HepG2 (cell line): ENCODE data around the gene BCAS1. TPM values are rescaled to one million over a fixed set of nuclear protein-coding genes. Genes with fewer than 3 reads are reported as not detected.

Source experiments
- ATAC-seq: fragments of 200-7000 bp; cut with Tn5 transposase; 3 replicates; pipeline ENCODE4 v1.9.1; 2020; ENCODE audit warnings: mild to moderate bottlenecking, moderate library complexity
- BruUV-seq: library from RNA; stranded (reverse); fragments of 400-500 nt; replicated peaks from 2 replicates; lab custom pipeline; 2021; lab: Mats Ljungman, UMichigan
- CTCF ChIA-PET: fragments of 300-600 bp; formaldehyde crosslinking; extraction: SDS; loops from one replicate; lab custom pipeline; 2021; ENCODE audit warnings: low total read pairs, inconsistent platforms, low intra/inter-chr PET ratio; lab: Yijun Ruan, JAX
- POLR2A ChIA-PET: fragments of 350-600 bp; sonication (Branson Sonifier 250); formaldehyde crosslinking; loops from one replicate; lab custom pipeline; 2020; ENCODE audit warnings: antibody characterized with exemption, inconsistent platforms; lab: Yijun Ruan, JAX
- DNase-seq: peaks from one replicate; pipeline ENCODE4 v3.0.0-alpha.2; 2015; ENCODE audit warnings: low spot score
- FAIRE-seq: peaks from 3 replicates; lab custom pipeline; 2011; peaks lifted over from hg19 to GRCh38; lab: Jason Lieb, UNC
- H2AFZ ChIP-seq: one replicate; pipeline ENCODE4 v1.6.1; 2011; ENCODE audit warnings: low read length, inconsistent platforms
- H3K27ac ChIP-seq: fragments of 300-600 bp; 3 replicates; pipeline ENCODE4 v1.8.0; 2011; ENCODE audit warnings: mixed run types, mild to moderate bottlenecking, mixed read lengths, low read length, inconsistent platforms; ENCODE audit not compliant: insufficient read depth; ENCODE audit errors: extremely low read length
- H3K27me3 ChIP-seq, 2 experiments: fragments of 200-600 bp in 1 of 2; 2 replicates in 1 of 2; 3 replicates in 1 of 2; pipeline versions ENCODE4 v1.6.0 to v1.8.0; 2011; ENCODE audit warnings: low read length in 2 of 2, mild to moderate bottlenecking in 2 of 2, moderate library complexity in 2 of 2, inconsistent platforms in 1 of 2; ENCODE audit not compliant: insufficient read depth in 2 of 2, control insufficient read depth in 1 of 2
- H3K36me3 ChIP-seq, 2 experiments: fragments of 200-600 bp in 1 of 2; replicated peaks in 1 of 2; 2 replicates in 1 of 2; 3 replicates in 1 of 2; pipeline versions ENCODE4 v1.5.1 to v1.8.0; 2011; ENCODE audit warnings: low read length in 2 of 2, inconsistent platforms in 1 of 2; ENCODE audit not compliant: insufficient read depth in 2 of 2, control insufficient read depth in 1 of 2
- H3K4me1 ChIP-seq: 2 replicates; pipeline ENCODE4 v1.5.1; 2012; ENCODE audit warnings: low read length, inconsistent platforms; ENCODE audit not compliant: insufficient read depth
- H3K4me2 ChIP-seq: 2 replicates; pipeline ENCODE4 v1.6.0; 2011; ENCODE audit warnings: low read depth, low read length, inconsistent platforms
- H3K4me3 ChIP-seq, 3 experiments: fragments of 200-600 bp in 1 of 3; sonication (generic), shearing (Covaris generic) in 1 of 3; replicated peaks in 1 of 3; 2 replicates each; pipeline ENCODE4 v1.5.1; 2011 to 2016; ENCODE audit warnings: low read length in 3 of 3, inconsistent platforms in 2 of 3, low read depth in 2 of 3, mild to moderate bottlenecking in 2 of 3, control low read depth in 1 of 3, mixed read lengths in 1 of 3; ENCODE audit not compliant: insufficient read depth in 1 of 3
- H3K79me2 ChIP-seq: one replicate; pipeline ENCODE4 v1.6.1; 2011; ENCODE audit warnings: low read length, inconsistent platforms; ENCODE audit not compliant: insufficient read depth
- H3K9ac ChIP-seq: 2 replicates; pipeline ENCODE4 v1.6.0; 2011; ENCODE audit warnings: mild to moderate bottlenecking, low read depth, low read length, inconsistent platforms; ENCODE audit not compliant: insufficient read depth
- H3K9me3 ChIP-seq: 2 replicates; pipeline ENCODE4 v1.5.1; 2012; ENCODE audit warnings: mild to moderate bottlenecking, low read length
- H4K20me1 ChIP-seq: 2 replicates; pipeline ENCODE4 v1.6.0; 2011; ENCODE audit warnings: inconsistent platforms, mild to moderate bottlenecking, low read length, moderate library complexity; ENCODE audit not compliant: insufficient read depth
- ARHGAP35 ChIP-seq: sonication (generic); formaldehyde crosslinking; IDR thresholded peaks from 2 replicates; pipeline ENCODE4 v1.9.0; 2022; ENCODE audit warnings: mild to moderate bottlenecking, inconsistent platforms, moderate library complexity, missing genetic modification reagents, borderline replicate concordance
- BCL6 ChIP-seq: IDR thresholded peaks from 2 replicates; pipeline ENCODE4 v1.6.1; 2016; ENCODE audit warnings: missing genetic modification reagents, missing compliant biosample characterization
- EEA1 ChIP-seq: sonication (generic); formaldehyde crosslinking; IDR thresholded peaks from 2 replicates; pipeline ENCODE4 v1.5.1; 2020; ENCODE audit warnings: mild to moderate bottlenecking, missing genetic modification reagents, borderline replicate concordance
- JUND ChIP-seq: sonication (generic); formaldehyde crosslinking; IDR thresholded peaks from 2 replicates; pipeline ENCODE4 v1.8.0; 2022; ENCODE audit warnings: mild to moderate bottlenecking, missing genetic modification reagents
- KDM2A ChIP-seq: sonication (generic); formaldehyde crosslinking; IDR thresholded peaks from 2 replicates; pipeline ENCODE4 v1.4.0; 2020; ENCODE audit warnings: low read depth, missing genetic modification reagents, borderline replicate concordance
- NKX3-1 ChIP-seq: sonication (generic); formaldehyde crosslinking; IDR thresholded peaks from 2 replicates; pipeline ENCODE4 v1.5.0; 2020; ENCODE audit warnings: missing genetic modification reagents
- RELA ChIP-seq: sonication (generic); formaldehyde crosslinking; IDR thresholded peaks from 2 replicates; pipeline ENCODE4 v1.4.0; 2020; ENCODE audit warnings: missing genetic modification reagents
- RXRB ChIP-seq: IDR thresholded peaks from 2 replicates; pipeline ENCODE4 v1.6.1; 2016; ENCODE audit warnings: borderline replicate concordance, missing genetic modification reagents, missing compliant biosample characterization
- TBP ChIP-seq: sonication (generic); formaldehyde crosslinking; IDR thresholded peaks from 2 replicates; pipeline ENCODE4 v1.5.0; 2020; ENCODE audit warnings: missing genetic modification reagents
- TBX3 ChIP-seq: fragments of 450-650 bp; IDR thresholded peaks from 2 replicates; pipeline ENCODE4 v1.6.1; 2017; ENCODE audit warnings: antibody characterized with exemption, mild to moderate bottlenecking, inconsistent platforms, borderline replicate concordance
- TCF7 ChIP-seq: sonication (generic); IDR thresholded peaks from 2 replicates; pipeline ENCODE4 v1.6.1; 2016; ENCODE audit warnings: antibody characterized with exemption, low read depth
- TCF7L2 ChIP-seq: IDR thresholded peaks from 2 replicates; pipeline ENCODE4 v1.6.1; 2011; ENCODE audit warnings: mild to moderate bottlenecking, low read depth, low read length, moderate library complexity
- YEATS2 ChIP-seq: sonication (generic); formaldehyde crosslinking; IDR thresholded peaks from 2 replicates; pipeline ENCODE4 v1.4.0; 2020; ENCODE audit warnings: missing genetic modification reagents, borderline replicate concordance
- ZNF224 ChIP-seq: sonication (generic); formaldehyde crosslinking; IDR thresholded peaks from 2 replicates; pipeline ENCODE4 v1.5.0; 2020; ENCODE audit warnings: mild to moderate bottlenecking, missing genetic modification reagents
- ZNF282 ChIP-seq: fragments of 450-650 bp; IDR thresholded peaks from 2 replicates; pipeline ENCODE4 v1.6.1; 2018; ENCODE audit not compliant: partially characterized antibody
- ZSCAN20 ChIP-seq: sonication (generic); formaldehyde crosslinking; IDR thresholded peaks from 2 replicates; pipeline ENCODE4 v1.4.0; 2020; ENCODE audit warnings: missing genetic modification reagents, mild to moderate bottlenecking, borderline replicate concordance
- WGBS: methylation state at CpG from one replicate; pipeline ENCODE4 v1.1.6; 2017; ENCODE audit warnings: low lambda C conversion rate; 5-methylcytosine and 5-hydroxymethylcytosine counted together
- in situ Hi-C: cut with HindIII; loops from 2 replicates; pipeline ENCODE4 v1.10.0; 2017; ENCODE audit warnings: low pct_unique_long_range_greater_than_20kb; ENCODE audit not compliant: extremely low pct_ligation_motif_present
- intact Hi-C: fragments of 100-400 bp; cut with micrococcal nuclease; formaldehyde crosslinking; loops from one replicate; pipeline ENCODE4 v1.10.0; 2022; ENCODE audit not compliant: unreplicated experiment
- polyA plus RNA-seq, 8 experiments: library from polyadenylated mRNA; depleted of rRNA in 3 of 8; stranded (reverse) in 7 of 8; unstranded in 1 of 8; fragments of >200 nt; fragmentation: Illumina TruSeq in 4 of 8; extraction: Trizol in 4 of 8; gene quantifications; 2 replicates each; pipeline versions ENCODE4 v1.2.1 to v1.2.3, GENCODE V29; 2011 to 2016; ENCODE audit warnings: low read depth in 4 of 8, missing spikeins in 1 of 8, mixed read lengths in 1 of 8; ENCODE audit not compliant: insufficient read depth in 1 of 8
- total RNA-seq, 5 experiments: library from RNA; depleted of rRNA; stranded (reverse); fragments of >200 nt; fragmentation: Illumina TruSeq; extraction: Trizol; gene quantifications; 2 replicates each; pipeline ENCODE4 v1.2.3, GENCODE V29; 2016; ENCODE audit warnings: low read depth in 1 of 5
- TF ChIP-seq, protein P1 (sequence below): sonication (generic); formaldehyde crosslinking; IDR thresholded peaks from 2 replicates; pipeline ENCODE4 v1.4.0; 2020; ENCODE audit warnings: mild to moderate bottlenecking, missing genetic modification reagents
- TF ChIP-seq, protein P2 (sequence below): sonication (generic); formaldehyde crosslinking; IDR thresholded peaks from 2 replicates; pipeline ENCODE4 v1.5.1; 2020; ENCODE audit warnings: missing genetic modification reagents, mild to moderate bottlenecking, borderline replicate concordance

BCAS1 gene
- total and polyA plus RNA-seq, 2 of the 13 experiments (the other 11 are each of a cell fraction or from before 2014, with no cell fraction given): 0.55 to 0.91 TPM

DNA sequence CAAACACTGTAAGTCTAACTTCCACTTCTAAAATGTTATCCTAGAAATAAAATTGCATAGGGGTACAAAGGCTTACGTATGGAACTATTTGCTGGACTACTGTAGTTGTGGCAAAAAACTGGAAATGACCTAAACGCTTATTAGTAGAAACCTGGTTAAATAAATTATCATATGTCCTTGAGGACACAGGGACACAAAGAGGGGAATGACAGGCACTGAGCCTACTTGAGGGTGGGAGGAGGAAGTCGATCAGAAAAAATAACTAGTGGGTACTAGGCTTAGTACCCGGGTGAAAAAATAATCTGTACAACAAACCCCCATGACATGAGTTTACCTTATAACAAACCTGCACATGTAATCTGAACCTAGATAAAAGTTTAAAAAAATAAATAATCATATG is 28.4 kb downstream of the BCAS1 start (continued):
- TF ChIP-seq KDM2A (CRISPR knock-in tag): no peak
- no peak for TF ChIP-seq ZNF224
- no peak for TF ChIP-seq ZNF282
- TF ChIP-seq TBX3: no peak
- TF ChIP-seq BCL6 (CRISPR knock-in tag): no peak
- TF ChIP-seq TCF7: no peak
- TF ChIP-seq TBP (CRISPR knock-in tag): no peak
- TF ChIP-seq, protein P1, sequence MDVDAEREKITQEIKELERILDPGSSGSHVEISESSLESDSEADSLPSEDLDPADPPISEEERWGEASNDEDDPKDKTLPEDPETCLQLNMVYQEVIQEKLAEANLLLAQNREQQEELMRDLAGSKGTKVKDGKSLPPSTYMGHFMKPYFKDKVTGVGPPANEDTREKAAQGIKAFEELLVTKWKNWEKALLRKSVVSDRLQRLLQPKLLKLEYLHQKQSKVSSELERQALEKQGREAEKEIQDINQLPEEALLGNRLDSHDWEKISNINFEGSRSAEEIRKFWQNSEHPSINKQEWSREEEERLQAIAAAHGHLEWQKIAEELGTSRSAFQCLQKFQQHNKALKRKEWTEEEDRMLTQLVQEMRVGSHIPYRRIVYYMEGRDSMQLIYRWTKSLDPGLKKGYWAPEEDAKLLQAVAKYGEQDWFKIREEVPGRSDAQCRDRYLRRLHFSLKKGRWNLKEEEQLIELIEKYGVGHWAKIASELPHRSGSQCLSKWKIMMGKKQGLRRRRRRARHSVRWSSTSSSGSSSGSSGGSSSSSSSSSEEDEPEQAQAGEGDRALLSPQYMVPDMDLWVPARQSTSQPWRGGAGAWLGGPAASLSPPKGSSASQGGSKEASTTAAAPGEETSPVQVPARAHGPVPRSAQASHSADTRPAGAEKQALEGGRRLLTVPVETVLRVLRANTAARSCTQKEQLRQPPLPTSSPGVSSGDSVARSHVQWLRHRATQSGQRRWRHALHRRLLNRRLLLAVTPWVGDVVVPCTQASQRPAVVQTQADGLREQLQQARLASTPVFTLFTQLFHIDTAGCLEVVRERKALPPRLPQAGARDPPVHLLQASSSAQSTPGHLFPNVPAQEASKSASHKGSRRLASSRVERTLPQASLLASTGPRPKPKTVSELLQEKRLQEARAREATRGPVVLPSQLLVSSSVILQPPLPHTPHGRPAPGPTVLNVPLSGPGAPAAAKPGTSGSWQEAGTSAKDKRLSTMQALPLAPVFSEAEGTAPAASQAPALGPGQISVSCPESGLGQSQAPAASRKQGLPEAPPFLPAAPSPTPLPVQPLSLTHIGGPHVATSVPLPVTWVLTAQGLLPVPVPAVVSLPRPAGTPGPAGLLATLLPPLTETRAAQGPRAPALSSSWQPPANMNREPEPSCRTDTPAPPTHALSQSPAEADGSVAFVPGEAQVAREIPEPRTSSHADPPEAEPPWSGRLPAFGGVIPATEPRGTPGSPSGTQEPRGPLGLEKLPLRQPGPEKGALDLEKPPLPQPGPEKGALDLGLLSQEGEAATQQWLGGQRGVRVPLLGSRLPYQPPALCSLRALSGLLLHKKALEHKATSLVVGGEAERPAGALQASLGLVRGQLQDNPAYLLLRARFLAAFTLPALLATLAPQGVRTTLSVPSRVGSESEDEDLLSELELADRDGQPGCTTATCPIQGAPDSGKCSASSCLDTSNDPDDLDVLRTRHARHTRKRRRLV (CRISPR knock-in tag): no peak
- no peak for TF ChIP-seq RELA
- no peak for TF ChIP-seq YEATS2 (CRISPR knock-in tag)

GRCh38 chr20:54041336-54041735 is 29.1 kb downstream of the BCAS1 start:
- intact Hi-C loops (no loop called here), in situ Hi-C loops (no loop called here)
- Histone ChIP-seq H4K20me1 (no peaks in the 10 kb centered on the region), H3K4me1 (no peaks in the 10 kb centered on the region), H3K9ac (no peak overlapping the region), H3K4me3 (no peak overlapping the region), H3K9me3 (no peaks in the 10 kb centered on the region), H2AFZ (no peak overlapping the region), H3K36me3 (no peaks in the 10 kb centered on the region), H3K27ac (no peak overlapping the region), H3K79me2 (no peaks in the 10 kb centered on the region), H3K27me3 (no peaks in the 10 kb centered on the region), H3K4me2 (no peak overlapping the region)
- POLR2A ChIA-PET: no interaction called here
- CTCF ChIA-PET: no interaction called here
- TF ChIP-seq EEA1 (CRISPR knock-in tag): no peak
- no peak for TF ChIP-seq NKX3-1 (CRISPR knock-in tag)
- no peak for TF ChIP-seq ARHGAP35 (CRISPR knock-in tag)
- TF ChIP-seq, protein P2, sequence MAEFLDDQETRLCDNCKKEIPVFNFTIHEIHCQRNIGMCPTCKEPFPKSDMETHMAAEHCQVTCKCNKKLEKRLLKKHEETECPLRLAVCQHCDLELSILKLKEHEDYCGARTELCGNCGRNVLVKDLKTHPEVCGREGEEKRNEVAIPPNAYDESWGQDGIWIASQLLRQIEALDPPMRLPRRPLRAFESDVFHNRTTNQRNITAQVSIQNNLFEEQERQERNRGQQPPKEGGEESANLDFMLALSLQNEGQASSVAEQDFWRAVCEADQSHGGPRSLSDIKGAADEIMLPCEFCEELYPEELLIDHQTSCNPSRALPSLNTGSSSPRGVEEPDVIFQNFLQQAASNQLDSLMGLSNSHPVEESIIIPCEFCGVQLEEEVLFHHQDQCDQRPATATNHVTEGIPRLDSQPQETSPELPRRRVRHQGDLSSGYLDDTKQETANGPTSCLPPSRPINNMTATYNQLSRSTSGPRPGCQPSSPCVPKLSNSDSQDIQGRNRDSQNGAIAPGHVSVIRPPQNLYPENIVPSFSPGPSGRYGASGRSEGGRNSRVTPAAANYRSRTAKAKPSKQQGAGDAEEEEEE (CRISPR knock-in tag): no peak
- no peak for TF ChIP-seq TBX3
- TF ChIP-seq JUND (CRISPR knock-in tag): no peak
- no peak for TF ChIP-seq RXRB (CRISPR knock-in tag)
- no peak for TF ChIP-seq ZSCAN20
- TF ChIP-seq TCF7L2: no peak
- no peak for ATAC-seq
- no TSS peak for BruUV-seq
- no peak for FAIRE-seq
- no peak for DNase-seq
- WGBS: 92% methylated on average over 4 of the region's 4 CpGs
